Heart right ventricle (tissue), 16 donors: ENCODE data around the gene PCNX3. TPM values are rescaled to one million over a fixed set of nuclear protein-coding genes. Genes with fewer than 3 reads are reported as not detected.
A peak's percentile ranks its signal among the peaks of the same experiment; 100 is the strongest.

ENCODE experiments used
- ATAC-seq, 8 donors: fragments of 200-7000 bp; cut with Tn5 transposase; one replicate each; pipeline ENCODE4 v1.9.1; 2020; ENCODE audit warnings: mild to moderate bottlenecking in 8 of 8, moderate library complexity in 8 of 8, moderate number of reproducible peaks in 1 of 8
- DNase-seq, 2 donors: peaks; one replicate each; pipeline ENCODE4 v3.0.0-alpha.2; 2020
- H3K27ac ChIP-seq, 10 donors: fragments of 200-600 bp; sonication (generic) in 2 of 10; one replicate each; pipeline versions ENCODE4 v1.5.0 to v1.8.0; 2020 to 2022; ENCODE audit warnings: mild to moderate bottlenecking in 3 of 10
- H3K27me3 ChIP-seq, 7 donors: fragments of 200-600 bp; one replicate each; pipeline ENCODE4 v1.8.0; 2021 to 2022; ENCODE audit warnings: mild to moderate bottlenecking in 2 of 7
- H3K36me3 ChIP-seq, 9 donors: fragments of 200-600 bp; sonication (generic) in 1 of 9; one replicate each; pipeline versions ENCODE4 v1.5.0 to v1.8.0; 2020 to 2022; ENCODE audit warnings: mild to moderate bottlenecking in 2 of 9
- H3K4me1 ChIP-seq, 9 donors: fragments of 200-600 bp; sonication (generic) in 1 of 9; one replicate each; pipeline versions ENCODE4 v1.5.0 to v1.8.0; 2020 to 2022; ENCODE audit warnings: mild to moderate bottlenecking in 4 of 9
- H3K4me3 ChIP-seq, 10 donors: fragments of 200-600 bp; sonication (generic) in 2 of 10; one replicate each; pipeline versions ENCODE4 v1.5.0 to v1.8.0; 2020 to 2022; ENCODE audit warnings: mild to moderate bottlenecking in 7 of 10, moderate library complexity in 2 of 10
- H3K9me3 ChIP-seq, 11 donors: fragments of 200-600 bp in 10 of 11; sonication (generic) in 2 of 11; one replicate each; pipeline versions ENCODE4 v1.5.0 to v1.8.0; 2013 to 2022; ENCODE audit warnings: mild to moderate bottlenecking in 2 of 11, control low read depth in 1 of 11, moderate library complexity in 1 of 11
- WGBS, 2 donors: extraction: QIAGEN DNeasy Blood & Tissue Kit; methylation state at CpG; one replicate each; pipeline ENCODE4 v1.1.7; 2013; ENCODE audit warnings: inconsistent platforms in 1 of 2; 5-methylcytosine and 5-hydroxymethylcytosine counted together
- intact Hi-C, 10 donors: fragments of 100-400 bp; cut with DNase I; formaldehyde crosslinking; loops; one replicate each; pipeline versions ENCODE4 v1.11.1 to v1.14.2; 2022
- polyA plus RNA-seq, 2 donors: library from polyadenylated mRNA; stranded (reverse); fragments of 200-250 nt; gene quantifications; one replicate each; pipeline ENCODE4 v1.2.3, GENCODE V29; 2013
- total RNA-seq, 10 donors: library from RNA; stranded (reverse); fragmentation: NEBNext Ultra II Directional in 3 of 10; extraction: Animal tissue kit (Norgen Biotek cat#: 25700) in 3 of 10; gene quantifications; one replicate each; pipeline versions ENCODE4 v1.2.1 to v1.2.4, GENCODE V29; 2021 to 2023
- TF ChIP-seq, protein P1 (sequence below), 9 donors: fragments of 200-600 bp; sonication (generic) in 2 of 9; IDR thresholded peaks; one replicate each; pipeline versions ENCODE4 v1.5.0 to v1.8.0; 2021 to 2022; ENCODE audit warnings: antibody characterized with exemption in 9 of 9, mild to moderate bottlenecking in 5 of 9, moderate library complexity in 1 of 9
- donor health status: Arrhythmogenic right ventricular cardiomyopathy.
- donor health status: ischemic (EF 13 %, LVEDD 7.1; RV severe dilation, severe dysfunction).
- donor health status: healthy with polysubstance abuse.
- donor health status: DM: no; HTN: yes; CAD: no.
- donor health status: DM: no; HTN: no; CAD: no.
- donor health status: ischemic (EF 25% LVEDD 6.9; RV normal size, moderate dysfunction).
- donor health status: ischemic (EF 25% LVEDD 5.7; RV mildly dilated, moderate dysfunction).
- donor health status: healthy.
- donor health status: DM: yes; HTN: yes; CAD: no.
- donor health status: Ischemic cardiomyopathy.
- donor health status: ischemic (EF 35%, LVEDD 5.7; RV mildly dilated, moderate dysfunction).
- donor health status: nonischemic (EF 11% LVEDD 7.7; RV severe dilation, severe dysfunction).
- donor health status: DM: yes; HTN: yes; CAD: no.
- donor health status: PGD.
- donor health status: ischemic (EF 29% LVEDD 5.4; RV normal size, mild dysfunction).
- donor health status: nonischemic (EF 23%, LVEDD 6.1; RV moderate dilation, normal function).

The PCNX3 gene
- total and polyA plus RNA-seq, 12 donors: 9.4 to 16.9 (median 11.7) TPM

DNA sequence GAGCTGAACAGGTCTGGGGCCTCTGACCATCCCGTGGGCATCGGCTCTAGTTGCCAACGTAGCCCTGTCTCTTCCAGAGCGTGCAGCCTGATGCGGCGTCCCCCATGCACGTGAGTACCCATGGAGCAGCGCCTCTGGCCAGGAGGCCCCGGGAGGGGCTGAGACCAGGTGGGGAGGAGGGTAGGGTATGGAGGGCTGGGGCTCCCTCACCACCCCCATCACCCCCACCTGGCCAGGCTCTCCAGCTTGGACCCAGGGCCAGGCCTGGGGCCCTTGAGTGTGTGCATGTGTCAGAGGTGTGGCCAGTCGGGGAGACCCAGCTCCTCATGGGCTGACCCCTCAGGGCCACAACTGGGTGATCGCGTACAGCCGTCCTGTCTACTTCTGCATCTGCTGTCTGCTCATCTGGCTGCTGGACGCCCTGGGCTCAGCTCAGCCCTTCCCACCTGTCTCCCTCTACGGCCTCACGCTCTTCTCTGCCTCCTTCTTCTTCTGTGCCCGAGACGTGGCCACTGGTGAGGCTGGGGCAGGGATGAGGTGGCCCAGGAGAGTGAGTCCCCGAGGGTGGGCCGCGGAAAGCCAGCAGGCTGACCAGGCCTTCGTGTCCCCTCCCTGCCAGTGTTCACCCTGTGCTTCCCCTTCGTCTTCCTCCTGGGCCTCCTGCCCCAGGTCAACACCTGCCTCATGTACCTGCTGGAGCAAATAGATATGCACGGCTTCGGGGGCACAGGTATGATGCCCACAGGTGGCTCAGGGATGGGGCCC, 8.5 kb downstream of the PCNX3 start:
- 93 to 96% methylated on average over 25 of the region's 25 CpGs for WGBS, 2 donors
- H3K27ac ChIP-seq: no peak overlapping the region
- DNase-seq (no peak), ATAC-seq (no peak)
- TF ChIP-seq, protein P1, sequence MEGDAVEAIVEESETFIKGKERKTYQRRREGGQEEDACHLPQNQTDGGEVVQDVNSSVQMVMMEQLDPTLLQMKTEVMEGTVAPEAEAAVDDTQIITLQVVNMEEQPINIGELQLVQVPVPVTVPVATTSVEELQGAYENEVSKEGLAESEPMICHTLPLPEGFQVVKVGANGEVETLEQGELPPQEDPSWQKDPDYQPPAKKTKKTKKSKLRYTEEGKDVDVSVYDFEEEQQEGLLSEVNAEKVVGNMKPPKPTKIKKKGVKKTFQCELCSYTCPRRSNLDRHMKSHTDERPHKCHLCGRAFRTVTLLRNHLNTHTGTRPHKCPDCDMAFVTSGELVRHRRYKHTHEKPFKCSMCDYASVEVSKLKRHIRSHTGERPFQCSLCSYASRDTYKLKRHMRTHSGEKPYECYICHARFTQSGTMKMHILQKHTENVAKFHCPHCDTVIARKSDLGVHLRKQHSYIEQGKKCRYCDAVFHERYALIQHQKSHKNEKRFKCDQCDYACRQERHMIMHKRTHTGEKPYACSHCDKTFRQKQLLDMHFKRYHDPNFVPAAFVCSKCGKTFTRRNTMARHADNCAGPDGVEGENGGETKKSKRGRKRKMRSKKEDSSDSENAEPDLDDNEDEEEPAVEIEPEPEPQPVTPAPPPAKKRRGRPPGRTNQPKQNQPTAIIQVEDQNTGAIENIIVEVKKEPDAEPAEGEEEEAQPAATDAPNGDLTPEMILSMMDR (IDR thresholded peaks at IDR 0.05): no peak
- H3K4me1 ChIP-seq: peaks cover 0 to 11% (median 7%) of the 10 kb centered on the region in 9 donors
- no peak overlapping the region for H3K4me3 ChIP-seq
- H3K36me3 ChIP-seq: peaks cover 0 to 100% (median 82%) of the 10 kb centered on the region in 9 donors
- no peaks in the 10 kb centered on the region for H3K27me3 ChIP-seq
- H3K9me3 ChIP-seq: no peaks in the 10 kb centered on the region
- intact Hi-C loops: loop anchor here in 3 of 10 donors (10.0 kb wide), 3 partner anchors 81 to 361 kb away; no protein-coding TSS in a partner anchor

DNA sequence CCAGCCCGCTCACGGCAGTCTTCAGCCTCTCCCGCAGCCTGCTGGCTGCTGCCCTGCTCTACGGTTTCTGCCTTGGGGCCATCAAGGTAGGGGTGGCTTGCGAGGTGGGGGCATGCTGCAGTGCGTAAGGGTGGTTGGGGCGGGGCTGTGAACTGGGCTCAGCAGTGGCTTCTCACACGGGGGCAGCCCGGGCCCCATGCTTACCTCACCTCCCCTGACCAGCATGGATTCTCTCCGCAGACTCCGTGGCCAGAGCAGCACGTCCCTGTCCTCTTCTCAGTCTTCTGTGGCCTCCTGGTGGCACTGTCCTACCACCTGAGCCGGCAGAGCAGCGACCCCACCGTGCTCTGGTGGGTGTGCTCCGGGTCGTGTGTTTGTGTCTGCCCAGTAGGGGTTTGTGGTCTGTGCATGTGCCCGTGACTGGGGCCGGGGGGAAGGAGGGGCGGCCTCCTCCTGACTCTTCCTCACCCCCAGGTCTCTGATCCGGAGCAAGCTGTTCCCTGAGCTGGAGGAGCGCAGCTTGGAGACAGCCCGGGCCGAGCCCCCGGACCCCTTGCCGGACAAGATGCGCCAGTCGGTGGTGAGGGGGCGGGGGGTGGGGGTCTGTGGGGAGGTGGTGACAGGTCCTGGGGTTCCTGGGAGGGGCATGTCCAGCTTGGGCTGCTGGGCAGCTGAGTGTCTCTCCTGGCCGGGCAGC, 9.5 kb downstream of the PCNX3 start:
- Histone ChIP-seq H3K27ac (no peak overlapping the region), H3K27me3 (no peaks in the 10 kb centered on the region), H3K36me3 (peaks cover 0 to 100% (median 82%) of the 10 kb centered on the region in 9 donors), H3K4me1 (peaks cover 0 to 16% (median 7%) of the 10 kb centered on the region in 9 donors), H3K9me3 (no peaks in the 10 kb centered on the region), H3K4me3 (no peak overlapping the region)
- intact Hi-C loops: loop anchor here in 5 of 10 donors (5.0 to 10.0 kb wide), 5 partner anchors 80 to 360 kb away; no protein-coding TSS in a partner anchor
- ATAC-seq (no peak), DNase-seq (no peak)
- 85% methylated on average over 30 of the region's 30 CpGs for WGBS, 2 donors
- TF ChIP-seq, protein P1 (IDR thresholded peaks at IDR 0.05): no peak

DNA sequence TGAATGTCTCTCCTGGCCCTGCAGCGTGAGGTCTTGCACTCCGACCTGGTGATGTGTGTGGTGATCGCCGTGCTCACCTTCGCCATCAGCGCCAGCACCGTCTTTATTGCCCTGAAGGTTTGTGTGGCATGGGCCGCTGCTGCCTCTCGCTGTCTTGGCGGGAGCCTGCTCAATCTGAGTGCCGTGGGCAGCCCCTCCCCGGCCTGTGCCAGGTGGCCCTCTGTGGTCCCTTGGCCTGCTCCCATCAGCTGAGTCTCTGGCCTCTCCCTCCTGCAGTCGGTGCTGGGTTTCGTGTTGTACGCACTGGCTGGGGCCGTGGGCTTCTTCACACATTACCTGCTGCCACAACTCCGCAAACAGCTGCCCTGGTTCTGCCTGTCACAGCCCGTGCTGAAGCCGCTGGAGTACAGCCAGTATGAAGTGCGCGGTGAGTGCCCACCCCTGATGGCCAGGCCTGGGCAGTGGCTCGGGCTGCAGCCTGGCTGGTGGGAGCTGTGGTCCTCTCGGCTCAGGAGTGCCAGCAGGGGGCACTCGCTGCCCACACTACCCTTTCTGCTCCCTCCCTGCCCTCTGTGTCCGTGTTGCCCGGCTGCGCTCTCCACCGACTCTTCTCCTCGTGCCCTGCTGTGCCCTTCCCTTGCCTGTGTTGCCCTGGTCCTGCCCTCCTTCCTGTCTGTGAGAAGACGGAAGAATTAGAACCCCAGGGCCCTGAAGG, 10.2 kb downstream of the PCNX3 start:
- TF ChIP-seq, protein P1 (IDR thresholded peaks at IDR 0.05): peak; percentile 54 to 75 (median 69)
- Histone ChIP-seq H3K9me3 (no peaks in the 10 kb centered on the region), H3K36me3 (peaks cover 0 to 100% (median 82%) of the 10 kb centered on the region in 9 donors), H3K4me1 (peaks cover 0 to 22% (median 7%) of the 10 kb centered on the region in 9 donors), H3K4me3 (no peak overlapping the region), H3K27me3 (no peaks in the 10 kb centered on the region), H3K27ac (peak overlapping the region in 1 of 10 donors; percentile 9)
- 66 to 70% methylated on average over 30 of the region's 30 CpGs for WGBS, 2 donors
- intact Hi-C loops: loop anchor here in 5 of 10 donors (5.0 to 10.0 kb wide), 5 partner anchors 79 to 359 kb away; no protein-coding TSS in a partner anchor
- peak; percentile 51 to 84 (median 78) for ATAC-seq
- DNase-seq: peak; percentile 54 to 69

DNA sequence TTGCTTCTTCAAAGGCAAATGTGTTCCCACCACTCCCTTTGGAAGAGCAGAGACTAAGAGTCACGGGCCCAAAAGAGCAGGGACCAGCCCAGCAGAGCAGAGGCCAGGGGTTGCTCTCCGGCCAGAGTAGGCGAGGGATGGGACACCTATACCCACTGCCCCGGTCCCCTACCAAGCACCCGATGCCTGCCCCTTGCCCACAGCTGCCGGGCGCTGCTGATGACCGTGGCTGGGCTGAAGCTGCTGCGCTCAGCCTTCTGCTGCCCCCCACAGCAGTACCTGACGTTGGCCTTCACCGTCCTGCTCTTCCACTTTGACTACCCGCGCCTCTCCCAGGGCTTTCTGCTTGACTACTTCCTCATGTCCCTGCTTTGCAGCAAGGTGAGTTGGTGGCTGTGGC, 11.6 kb downstream of the PCNX3 start:
- TF ChIP-seq, protein P1 (IDR thresholded peaks at IDR 0.05): no peak

More for the DNA sequence above, 11.6 kb downstream of the PCNX3 start:
- WGBS, 2 donors: 95 to 97% methylated on average over 13 of the region's 13 CpGs
- Histone ChIP-seq H3K9me3 (no peaks in the 10 kb centered on the region), H3K27ac (no peak overlapping the region), H3K36me3 (peaks cover 0 to 100% (median 77%) of the 10 kb centered on the region in 9 donors), H3K4me1 (peaks cover 0 to 22% (median 7%) of the 10 kb centered on the region in 9 donors), H3K4me3 (no peak overlapping the region), H3K27me3 (no peaks in the 10 kb centered on the region)
- ATAC-seq (no peak), DNase-seq (no peak)
- intact Hi-C loops: loop anchor here in 5 of 10 donors (5.0 to 10.0 kb wide), 5 partner anchors 78 to 358 kb away; no protein-coding TSS in a partner anchor
